Sigmoid colon (tissue), 4 donors: ENCODE results near the gene DNAJA1.
A peak's percentile ranks its signal among the peaks of the same experiment; 100 is the strongest.

Experiments used
- CTCF ChIP-seq, 4 experiments: fragments of 450-650 bp in 3 of 4; fragments of 200-600 bp in 1 of 4; IDR thresholded peaks; one replicate each; pipeline ENCODE4 v1.5.1; 2016 to 2019; ENCODE audit warnings: antibody characterized with exemption in 4 of 4, mild to moderate bottlenecking in 3 of 4, moderate library complexity in 2 of 4
- EP300 ChIP-seq, 4 donors: sonication (generic); formaldehyde crosslinking; IDR thresholded peaks; one replicate each; pipeline ENCODE4 v1.6.1; 2017; ENCODE audit warnings: antibody characterized with exemption in 4 of 4
- POLR2A ChIP-seq, 2 donors: fragments of 450-650 bp; IDR thresholded peaks; one replicate each; pipeline ENCODE4 v1.6.1; 2016; ENCODE audit warnings: antibody characterized with exemption in 2 of 2, mild to moderate bottlenecking in 2 of 2, moderate library complexity in 2 of 2
- POLR2AphosphoS5 ChIP-seq, 4 donors: sonication (generic); formaldehyde crosslinking; IDR thresholded peaks; one replicate each; pipeline ENCODE4 v1.6.1; 2017; ENCODE audit warnings: antibody characterized with exemption in 4 of 4

DNA sequence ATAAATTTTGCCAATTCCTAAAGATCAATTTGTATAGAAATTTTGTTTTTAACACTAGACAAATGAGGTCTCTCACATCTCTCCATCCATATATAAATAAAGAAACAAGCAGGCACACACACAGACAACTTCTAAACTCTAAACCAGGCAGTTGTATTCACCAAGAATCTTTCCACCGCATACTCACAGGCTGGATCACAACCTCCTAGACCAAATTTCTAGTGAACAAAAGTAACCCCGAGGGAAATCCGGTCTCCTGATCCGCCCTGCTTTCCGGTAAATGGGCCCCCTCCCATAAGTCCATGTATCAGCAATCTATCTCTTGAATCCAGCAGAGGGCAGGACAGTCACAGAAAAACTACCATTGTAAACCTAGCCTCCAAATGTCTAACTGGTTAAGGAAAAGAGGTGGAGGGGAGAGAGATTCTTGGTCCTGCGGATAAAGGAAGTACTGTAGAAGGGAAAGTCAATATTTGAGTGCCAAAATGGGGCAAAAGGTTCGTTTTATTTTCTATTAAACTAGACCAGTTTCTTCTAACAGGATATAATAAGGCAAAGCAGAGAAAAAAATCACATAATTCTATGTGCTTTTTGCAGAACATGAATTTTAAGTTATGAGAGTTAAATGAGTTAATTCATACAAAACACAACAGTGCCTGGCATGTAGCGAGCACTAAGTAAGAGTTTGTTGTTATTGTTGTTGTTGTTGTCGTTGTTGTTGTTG lies 56.2 kb downstream of the DNAJA1 start:
- peak; percentile 70 to 92 (median 86) for TF ChIP-seq CTCF (IDR thresholded peaks at IDR 0.05)
- TF ChIP-seq EP300 (IDR thresholded peaks at IDR 0.05), result no peak
- TF ChIP-seq POLR2A (IDR thresholded peaks at IDR 0.05), result no peak
- TF ChIP-seq POLR2AphosphoS5 (IDR thresholded peaks at IDR 0.05), result peak in 3 of 4 donors; percentile 30 to 49 (median 36)
